EH (cell line): Measurements from ENCODE around the gene LITAF.

Experiments used
- DNase-seq: peaks from one replicate; pipeline ENCODE4 v3.0.0-alpha.2; 2015; ENCODE audit warnings: low read depth

Gene LITAF

DNA sequence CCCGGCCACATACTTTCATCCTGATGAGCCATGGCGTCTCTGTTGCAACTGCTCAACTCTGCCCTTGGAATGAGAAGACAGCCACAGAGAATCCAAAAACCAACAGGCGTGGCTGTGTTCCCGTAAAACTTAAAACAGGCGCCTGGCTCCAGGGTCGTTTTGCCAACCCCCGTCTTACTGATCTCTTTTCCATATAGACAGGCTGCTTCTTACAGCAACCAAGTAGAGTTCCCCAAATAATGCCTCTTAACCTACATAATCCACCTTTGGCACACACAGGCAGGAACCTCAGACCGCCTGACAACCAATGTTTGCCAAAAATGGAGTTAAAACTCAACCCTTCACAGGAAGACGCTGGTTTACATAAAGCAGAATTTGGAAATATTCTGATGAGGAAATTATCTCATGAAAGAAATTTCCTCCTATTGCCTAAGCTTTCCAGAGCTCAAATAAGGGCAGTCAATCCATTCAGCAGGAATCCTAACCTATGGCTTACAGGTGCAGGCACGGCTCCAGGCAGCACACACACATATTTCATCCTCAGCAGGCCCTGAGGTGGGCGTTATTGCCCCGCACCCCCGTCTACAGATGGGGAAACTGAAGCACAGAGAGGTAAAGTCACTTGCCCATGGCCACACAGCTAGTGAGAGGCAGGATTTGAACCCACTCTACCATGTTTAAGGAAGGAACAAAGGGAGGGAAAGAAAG, 35.8 kb downstream of the LITAF start:
- no peak for DNase-seq

DNA sequence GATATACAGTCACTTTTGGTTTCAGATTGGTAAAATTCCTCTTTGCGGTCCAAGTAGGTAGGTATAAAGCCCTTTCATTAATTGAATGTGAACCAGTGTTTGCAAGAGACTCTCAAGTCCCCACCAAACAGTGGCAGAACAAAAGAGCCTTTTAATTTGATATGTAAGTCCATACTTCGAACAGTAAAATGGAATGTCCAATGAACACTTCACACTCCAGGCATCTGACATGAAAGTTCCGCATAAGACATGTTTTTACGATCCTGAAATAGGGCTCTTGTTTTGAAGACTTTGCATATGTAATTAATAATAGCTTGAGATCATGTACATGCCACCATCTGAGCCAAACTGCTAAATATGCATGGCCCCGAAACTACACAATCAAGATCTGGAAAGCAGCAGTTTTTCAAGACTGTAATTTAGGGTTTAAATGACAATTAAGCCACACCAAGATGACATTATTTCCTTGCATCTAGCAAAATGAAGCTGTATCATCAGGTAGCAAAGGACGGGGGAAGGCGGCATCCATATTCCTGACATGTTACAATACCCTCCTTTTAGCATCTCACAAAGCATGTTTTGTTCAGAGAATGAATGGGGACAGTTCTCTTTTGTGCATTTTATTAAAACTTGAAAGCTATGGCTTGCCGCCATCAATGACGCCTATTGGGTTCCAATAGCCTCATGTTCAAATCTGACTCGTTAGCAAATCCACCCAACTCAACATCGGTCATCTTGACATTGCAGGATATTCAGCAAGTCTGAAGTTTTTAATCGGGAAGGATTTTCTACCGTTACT, 39.4 kb downstream of the LITAF start:
- no peak for DNase-seq

DNA sequence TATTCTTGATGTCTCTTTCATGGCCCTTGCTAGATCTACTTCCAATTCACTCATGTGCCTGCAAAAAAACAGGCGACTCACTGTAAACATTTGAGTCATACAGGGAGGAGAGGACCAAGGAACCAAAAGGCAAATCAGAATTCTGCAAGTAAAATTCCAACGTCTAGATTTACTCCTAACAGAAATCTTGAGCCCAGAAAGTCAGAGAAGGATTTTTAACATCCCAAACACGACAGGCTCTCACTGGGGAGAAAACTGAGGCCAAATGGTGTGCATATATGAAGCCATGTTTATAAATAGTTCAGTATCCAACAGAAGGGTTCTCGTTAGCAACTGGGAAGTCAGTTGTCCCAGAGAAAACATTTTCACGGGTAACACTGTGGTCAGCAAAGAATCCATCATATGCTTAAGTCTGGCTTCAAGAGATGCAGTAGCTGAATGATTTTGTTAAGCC, 40.1 kb downstream of the LITAF start:
- peak; percentile 70 for DNase-seq

DNA sequence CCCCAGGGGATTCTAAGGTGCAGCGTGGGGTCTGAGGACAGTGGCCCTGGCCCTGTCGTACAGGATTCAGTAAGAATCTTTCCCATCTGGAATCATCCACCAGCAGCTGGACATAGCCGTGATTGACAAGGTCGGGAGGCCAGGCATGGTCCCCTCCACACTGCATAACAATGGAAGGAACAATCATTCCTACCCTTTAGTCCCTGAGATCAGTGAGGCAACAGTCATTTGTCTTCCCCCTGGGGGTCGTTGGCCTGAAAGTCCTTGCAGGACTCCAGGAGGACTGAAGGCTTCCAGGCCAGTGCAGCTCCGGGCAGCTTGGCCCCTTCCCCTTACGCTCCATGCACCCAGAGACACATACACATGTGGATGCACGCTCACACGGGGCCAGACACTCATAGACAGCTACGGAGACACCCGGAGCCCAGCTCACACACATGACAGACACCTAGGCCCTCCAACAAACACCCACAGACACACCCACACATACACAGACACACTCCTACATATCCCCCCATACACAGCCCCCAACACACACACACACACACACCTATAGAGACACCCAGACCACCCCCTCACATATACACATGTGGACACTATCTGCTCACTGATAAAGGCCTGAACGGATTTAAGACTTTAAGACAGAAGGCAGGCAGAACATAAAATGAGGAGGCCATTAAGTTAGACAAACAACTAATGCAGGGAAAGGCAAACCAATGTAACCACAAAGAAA, 42.9 kb downstream of the LITAF start:
- DNase-seq, result no peak

DNA sequence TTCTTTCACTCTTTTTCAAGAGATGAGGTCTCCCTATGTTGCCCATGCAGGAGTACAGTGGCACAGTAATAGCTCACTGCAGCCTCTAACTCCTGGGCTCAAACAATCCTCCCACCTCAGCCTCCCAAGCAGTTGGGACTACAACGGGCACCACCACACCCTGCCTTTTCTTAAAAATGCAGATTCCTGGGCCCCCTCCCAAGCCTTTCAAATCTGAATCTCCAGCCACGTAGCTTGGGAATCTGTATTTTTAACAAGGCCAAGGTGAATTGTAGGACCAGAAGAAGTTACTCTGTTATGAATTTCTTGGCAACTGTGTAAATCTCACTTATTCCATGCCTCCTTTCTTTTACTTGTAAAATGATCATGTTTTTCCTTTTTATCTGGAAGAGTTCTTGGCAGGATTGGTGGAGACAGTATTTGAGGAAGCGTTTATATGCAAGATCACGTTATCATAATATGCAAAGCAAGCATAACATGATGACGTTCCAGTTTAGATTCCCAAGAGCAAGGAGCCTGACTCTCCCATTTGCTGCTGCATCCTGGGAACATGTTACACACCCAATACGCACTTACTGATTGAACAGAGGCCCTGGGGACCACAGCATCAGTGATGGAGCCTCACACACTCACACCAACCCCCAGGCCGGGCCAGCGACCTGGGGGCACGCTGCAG, 44.5 kb downstream of the LITAF start:
- DNase-seq, result no peak

DNA sequence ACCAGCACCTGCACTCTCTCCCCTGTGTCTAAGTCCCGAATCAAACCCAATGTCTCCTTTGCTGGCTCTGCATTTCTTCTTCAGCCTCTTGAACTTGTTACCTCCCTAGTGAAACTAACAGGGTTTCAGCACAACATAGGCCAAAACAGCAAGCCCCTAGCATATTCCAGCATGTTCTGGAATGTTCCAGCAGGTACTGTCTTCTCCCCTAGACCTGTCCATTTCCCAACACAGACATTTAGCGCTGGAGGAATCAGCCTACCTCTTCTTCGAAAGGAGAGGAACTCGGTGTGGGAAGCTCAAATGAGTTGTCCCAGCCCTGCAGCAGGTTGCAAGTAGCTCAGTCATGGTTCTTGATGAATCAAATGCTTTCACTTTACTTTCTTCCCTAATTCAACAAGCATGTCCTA, 47.1 kb downstream of the LITAF start:
- DNase-seq, result no peak

DNA sequence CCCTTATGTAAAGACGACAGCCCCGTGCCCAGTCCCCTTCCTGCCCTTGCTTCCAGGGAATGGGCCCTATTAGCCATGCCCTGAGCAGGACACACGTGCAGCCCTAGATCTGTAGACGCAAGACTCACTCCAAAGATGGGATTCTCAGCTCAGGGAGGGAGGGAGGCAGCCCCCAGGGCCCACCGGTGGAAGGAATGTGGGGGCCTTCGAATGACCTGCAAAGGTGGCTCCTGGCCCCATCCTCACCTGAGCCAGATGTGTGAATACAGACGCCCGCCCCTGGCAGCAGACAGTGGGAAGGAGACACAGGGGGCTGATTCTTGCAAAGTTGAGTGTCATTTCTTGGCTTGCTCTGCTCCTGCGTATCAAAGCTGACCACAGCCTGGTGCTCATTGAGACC, 47.8 kb downstream of the LITAF start:
- no peak for DNase-seq

DNA sequence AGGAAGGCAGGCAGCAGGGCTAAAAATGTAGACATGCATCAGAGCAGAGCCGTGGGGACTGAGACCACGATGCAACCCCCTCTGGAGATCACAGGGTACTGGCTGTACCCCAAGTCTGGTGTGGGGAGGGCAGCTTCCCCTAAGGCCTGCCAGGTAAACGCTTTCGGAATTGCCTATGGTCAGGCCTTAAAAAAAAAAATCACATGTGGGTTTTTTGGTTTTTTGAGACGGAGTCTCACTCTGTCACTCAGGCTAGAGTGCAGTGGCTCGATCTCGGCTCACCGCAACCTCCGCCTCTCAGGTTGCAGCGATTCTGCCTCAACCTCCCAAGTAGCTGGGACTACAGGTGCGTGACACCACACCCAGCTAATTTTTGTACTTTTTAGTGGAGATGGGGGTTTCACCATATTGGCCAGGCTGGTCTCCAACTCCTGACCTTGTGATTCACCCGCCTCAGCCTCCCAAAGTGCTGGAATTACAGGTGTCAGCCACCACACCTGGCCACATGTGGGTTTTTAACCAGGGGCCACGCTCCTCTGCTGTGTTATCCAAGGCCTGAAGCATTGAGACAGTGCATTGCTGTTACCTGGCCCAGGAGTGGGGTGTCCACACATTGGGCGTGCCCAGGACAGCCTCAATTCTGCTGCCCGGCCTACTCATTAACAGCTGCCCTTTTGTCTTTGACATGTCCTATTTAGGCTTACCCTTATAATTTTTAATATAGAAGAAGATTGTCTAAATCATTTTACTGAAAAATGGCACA, 50.4 kb downstream of the LITAF start:
- DNase-seq, result no peak

DNA sequence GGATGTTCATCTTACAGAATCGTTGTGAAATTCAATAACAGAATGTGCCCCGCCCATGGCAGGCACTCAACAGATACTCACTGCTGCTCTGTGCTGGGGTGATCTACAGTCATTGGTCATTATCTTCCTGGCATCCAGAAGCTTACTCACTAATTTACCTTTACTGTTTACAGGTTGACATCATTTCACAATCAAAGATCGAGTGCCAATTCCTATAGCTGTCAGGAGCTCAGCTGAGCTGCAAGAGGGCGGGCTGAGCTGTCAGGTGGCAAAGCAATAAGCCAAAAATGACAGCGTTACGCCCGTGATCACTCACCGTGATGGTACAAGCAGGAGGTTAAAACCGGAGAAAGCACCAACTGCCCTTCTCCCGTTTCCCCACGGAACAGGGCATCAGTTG, 51.2 kb downstream of the LITAF start:
- DNase-seq, result no peak

DNA sequence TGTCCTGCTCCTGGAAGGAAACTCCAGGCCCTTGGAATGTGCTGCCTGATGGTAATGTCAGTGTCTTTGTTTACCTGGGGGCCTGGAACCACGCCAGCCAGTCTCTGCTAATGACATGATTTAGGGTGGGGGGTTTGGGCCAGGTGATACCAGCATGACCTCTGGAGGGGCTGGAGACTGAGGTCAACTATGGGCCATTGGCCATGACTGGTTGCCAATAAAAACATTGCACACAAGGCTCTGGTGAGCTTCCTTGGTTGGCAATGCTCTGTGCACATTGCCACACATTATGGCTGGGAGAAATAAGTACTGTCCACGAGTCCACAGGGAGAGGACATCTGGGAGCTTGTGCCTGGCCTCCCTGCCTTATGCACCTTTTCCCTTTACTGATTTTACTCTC, 52.5 kb downstream of the LITAF start:
- DNase-seq, result peak; percentile 32

DNA sequence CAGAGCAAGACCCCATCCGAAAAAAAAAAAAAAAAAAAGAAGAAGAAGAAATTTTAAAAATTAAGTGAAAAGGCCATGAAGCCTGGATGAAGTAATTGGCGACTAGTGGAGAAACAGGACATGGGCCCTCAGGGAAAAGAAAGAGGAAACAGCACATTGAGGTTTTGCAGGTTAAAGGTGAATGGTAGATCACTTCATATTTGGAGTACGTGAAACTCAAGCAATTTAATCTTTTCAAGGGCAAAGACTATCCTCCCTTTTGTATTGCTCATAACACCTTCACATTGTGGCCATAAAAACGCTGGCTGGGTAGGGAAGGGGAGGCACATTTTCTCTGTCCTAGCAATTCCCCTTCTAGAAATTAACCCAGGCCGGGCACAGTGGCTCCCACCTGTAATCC, 53.1 kb downstream of the LITAF start:
- DNase-seq, result no peak

DNA sequence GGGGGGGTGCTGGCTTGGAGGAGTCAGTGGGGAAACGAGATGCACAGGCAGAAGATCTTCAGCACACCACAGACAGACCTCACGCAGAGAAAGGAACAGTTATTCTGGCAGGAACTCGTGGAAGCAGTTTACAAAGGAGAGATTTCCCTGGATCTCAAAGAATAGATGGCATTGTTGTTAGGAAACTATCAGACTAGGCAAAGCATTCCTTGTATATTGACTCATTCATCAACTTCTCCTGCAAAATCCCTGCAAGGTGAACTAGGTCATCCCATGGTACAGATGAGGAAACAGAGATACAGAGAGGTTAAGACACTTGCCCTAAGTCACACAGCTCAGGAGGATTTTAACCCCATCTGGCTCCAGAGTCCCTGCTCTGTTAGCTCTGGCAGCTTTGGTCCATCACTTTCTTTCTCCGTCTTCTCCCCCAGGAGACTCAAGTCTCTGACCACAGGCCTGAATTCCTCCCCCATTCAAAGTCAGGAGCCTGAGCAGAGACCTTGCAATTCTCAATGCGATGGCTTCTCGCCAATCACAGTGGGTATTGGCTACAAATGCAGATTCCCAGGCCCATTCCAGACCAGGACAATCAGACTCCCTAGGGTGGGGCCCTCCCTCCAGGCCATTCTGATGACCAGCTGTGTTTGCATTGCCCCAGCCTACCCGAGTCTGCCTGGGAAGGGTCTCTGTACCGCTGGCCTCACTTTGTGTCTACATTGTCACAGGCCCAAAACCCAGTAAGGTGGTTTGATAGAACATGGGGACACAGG, 56.4 kb downstream of the LITAF start:
- DNase-seq, result peak; percentile 22

DNA sequence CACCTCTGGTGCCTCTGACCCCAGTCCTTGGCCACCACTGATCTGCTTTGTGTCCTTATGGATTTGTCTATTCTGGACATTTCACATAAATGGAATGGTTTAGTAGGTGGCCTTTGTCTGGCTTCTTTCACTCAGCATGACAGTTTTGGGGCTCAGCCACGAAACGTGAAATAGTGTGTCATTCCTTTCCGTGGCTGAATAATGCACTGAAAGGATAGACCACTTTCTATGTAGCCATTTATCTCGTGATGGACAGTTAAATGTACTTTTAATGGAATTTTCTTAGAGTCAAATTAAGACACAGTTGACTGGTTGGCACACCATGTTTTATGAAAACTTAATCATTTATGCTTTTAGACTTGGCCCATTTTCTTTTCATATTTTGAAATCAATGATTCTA, 57.4 kb downstream of the LITAF start:
- no peak for DNase-seq

DNA sequence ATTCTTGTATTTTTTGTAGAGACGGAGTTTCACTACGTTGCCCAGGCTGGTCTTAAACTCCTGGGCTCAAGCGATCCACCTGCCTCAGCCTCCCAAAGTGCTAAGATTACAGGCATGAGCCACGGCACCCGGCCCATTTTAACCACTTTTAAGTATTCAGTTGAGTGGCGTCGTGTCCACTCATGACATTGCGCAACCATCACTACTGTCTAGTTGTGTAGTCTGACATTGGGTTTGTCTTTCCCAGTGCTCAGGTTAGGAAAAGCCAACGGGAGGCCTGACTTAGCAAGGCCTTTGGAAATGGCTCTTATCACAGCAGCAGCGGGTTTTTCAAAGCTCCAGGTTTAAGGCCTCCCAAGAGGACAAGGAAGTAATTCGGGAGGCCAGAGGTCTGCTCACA, 58.7 kb downstream of the LITAF start:
- DNase-seq, result no peak

DNA sequence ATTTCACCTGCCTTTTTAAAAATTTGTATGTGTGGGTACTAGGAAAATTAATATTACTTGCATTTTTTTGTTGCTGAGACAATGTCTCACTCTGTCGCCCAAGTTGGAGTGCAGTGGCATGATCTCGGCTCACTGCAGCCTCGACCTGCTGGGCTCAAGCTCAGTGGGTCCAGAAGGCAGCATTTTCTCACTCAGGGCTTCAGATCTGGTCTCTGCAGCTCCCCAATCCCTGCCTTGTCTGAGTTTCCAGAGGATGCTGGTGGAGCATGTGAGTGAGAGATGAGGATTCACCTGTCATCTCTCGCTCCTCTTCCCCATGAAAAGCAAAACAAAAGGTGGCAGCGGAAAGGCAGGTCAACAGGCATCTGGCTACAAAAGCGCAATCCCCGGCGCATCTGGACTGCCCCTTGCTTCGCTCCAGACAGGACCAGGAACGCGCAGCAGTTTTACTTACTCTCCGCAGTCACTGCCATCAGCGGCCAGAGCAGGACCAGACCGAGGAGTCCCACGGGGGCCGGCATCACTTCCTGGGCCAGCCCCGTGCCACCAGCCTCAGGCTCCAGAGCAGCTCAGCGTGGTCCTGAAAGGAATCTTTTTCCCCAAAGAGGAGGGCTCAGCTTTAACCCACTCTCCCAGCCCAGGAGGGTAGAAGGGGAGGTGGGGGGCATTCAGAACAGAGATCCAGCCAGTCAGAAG, 59.9 kb downstream of the LITAF start:
- peak; percentile 16 for DNase-seq

DNA sequence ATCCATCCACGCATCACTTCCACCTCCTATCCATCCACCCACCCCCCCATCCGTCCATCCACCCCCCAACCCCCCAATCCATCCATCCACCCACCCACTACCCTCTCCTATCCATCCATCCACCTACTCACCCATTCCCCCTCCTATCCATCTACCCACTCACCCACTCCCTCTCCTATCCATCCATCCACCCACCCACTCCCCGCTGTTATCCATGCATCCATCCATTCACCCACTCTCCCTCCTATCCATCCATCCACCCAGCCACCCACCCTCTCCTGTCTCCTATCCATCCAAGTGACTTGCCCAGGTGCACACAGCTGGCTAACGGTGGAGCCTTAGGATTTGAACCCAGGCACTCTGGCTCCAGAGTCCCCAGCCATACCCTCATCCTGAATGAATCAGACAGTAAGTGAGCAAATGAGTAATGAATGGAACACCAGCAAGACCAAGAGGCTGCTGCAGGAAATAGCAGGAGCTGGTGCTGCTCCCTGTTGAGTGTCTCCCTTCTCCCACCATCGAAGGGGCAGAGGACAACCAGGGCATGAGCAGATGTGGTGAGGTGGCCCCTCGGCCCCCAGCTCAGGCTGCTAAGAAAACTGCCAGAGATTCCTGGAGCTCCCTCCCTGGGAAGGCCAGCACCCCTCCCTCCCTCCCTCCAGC, 62.5 kb downstream of the LITAF start:
- DNase-seq, result no peak

DNA sequence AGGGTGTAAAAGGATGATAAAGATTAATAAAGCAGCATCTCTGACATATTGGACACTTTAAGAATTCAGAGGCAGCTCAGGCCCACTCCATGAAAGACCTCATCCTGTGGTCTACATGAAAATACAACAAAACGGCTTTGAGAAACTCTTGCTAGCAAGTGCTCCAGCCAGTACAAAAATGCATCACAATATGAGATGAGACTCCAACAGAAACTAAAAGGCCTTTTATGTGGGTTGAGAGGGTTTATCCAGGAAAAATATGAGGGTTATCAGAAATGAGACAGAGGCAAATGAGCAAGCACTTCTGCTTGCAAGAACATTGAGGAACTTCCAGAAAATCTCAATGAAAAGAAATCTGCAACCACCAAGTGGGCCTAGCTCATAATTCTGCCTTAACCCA, 65.7 kb downstream of the LITAF start:
- no peak for DNase-seq

DNA sequence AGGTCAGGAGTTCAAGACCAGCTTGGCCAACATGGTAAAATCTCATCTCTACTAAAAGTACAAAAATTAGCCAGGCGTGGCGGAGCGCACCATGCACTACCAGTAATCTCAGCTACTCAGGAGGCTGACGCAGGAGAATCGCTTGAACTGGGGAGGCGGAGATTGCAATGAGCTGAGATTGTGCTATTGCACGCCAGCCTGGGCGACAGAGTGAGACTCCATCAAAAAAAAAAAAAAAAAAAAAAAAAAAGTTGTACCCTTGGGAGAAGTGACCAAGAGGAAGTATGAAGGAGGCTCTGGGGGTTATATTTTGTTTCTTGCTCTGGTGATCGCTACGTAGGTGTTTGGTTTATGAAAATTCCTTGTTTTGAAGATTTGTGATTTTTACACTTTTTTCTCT, 66.3 kb downstream of the LITAF start:
- no peak for DNase-seq

DNA sequence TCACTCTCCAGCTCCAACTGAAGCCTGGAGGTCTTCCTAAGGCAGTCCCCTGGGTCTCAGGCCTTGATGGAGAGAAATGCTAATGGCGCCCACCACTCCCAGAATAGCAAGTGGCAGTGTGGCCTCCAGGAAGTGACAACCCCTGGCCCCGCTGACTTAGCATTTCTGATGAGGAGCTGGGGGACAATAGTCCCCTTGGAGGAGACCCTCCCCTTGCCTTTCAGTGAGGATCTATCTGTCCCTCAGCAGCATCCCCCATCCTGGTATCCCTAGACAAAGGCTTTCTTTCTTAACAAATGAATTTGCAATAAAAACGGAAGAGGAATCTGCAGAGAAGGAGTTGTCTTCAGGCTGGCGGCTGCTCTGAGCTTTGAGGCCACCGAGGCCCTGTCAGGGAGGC, 68.8 kb downstream of the LITAF start:
- no peak for DNase-seq
